IPS-15b (cell line): Measurements from ENCODE around the gene TRMO.

ENCODE experiments used
- H3K27me3 ChIP-seq: one replicate; pipeline ENCODE4 v1.6.1; 2013; ENCODE audit warnings: low read length; ENCODE audit not compliant: control insufficient read depth, insufficient read depth
- H3K36me3 ChIP-seq: one replicate; pipeline ENCODE4 v1.6.1; 2013; ENCODE audit warnings: low read length; ENCODE audit not compliant: control insufficient read depth, insufficient read depth
- H3K4me1 ChIP-seq: one replicate; pipeline ENCODE4 v1.6.1; 2013; ENCODE audit warnings: mild to moderate bottlenecking, low read length; ENCODE audit not compliant: control insufficient read depth, insufficient read depth
- H3K4me3 ChIP-seq: one replicate; pipeline ENCODE4 v1.5.1; 2013; ENCODE audit warnings: low read depth, low read length
- H3K9ac ChIP-seq: one replicate; pipeline ENCODE4 v1.6.1; 2013; ENCODE audit warnings: low read depth, mild to moderate bottlenecking, low read length
- H3K9me3 ChIP-seq: one replicate; pipeline ENCODE4 v1.6.1; 2013; ENCODE audit warnings: mild to moderate bottlenecking, low read length; ENCODE audit not compliant: control insufficient read depth, insufficient read depth

Gene TRMO

GRCh38 chr9:97936998-97937397 is 14.7 kb upstream of the TRMO start:
- Histone ChIP-seq H3K27me3 (peaks cover 65% of the 10 kb centered on the region), H3K4me1 (no peaks in the 10 kb centered on the region)

GRCh38 chr9:97935276-97935675 is 13.0 kb upstream of the TRMO start:
- Histone ChIP-seq H3K4me3 (no peak overlapping the region), H3K9me3 (no peaks in the 10 kb centered on the region), H3K27me3 (peaks cover 64% of the 10 kb centered on the region), H3K4me1 (no peaks in the 10 kb centered on the region), H3K36me3 (no peaks in the 10 kb centered on the region), H3K9ac (no peak overlapping the region)

More at GRCh38 chr9:97936998-97937397, 14.7 kb upstream of the TRMO start:
- no peaks in the 10 kb centered on the region for H3K36me3 ChIP-seq
- no peaks in the 10 kb centered on the region for H3K9me3 ChIP-seq
- H3K4me3 ChIP-seq, result no peak overlapping the region
- H3K9ac ChIP-seq, result no peak overlapping the region

GRCh38 chr9:97934321-97935115 is 12.2 kb upstream of the TRMO start:
- Histone ChIP-seq H3K4me1 (no peaks in the 10 kb centered on the region), H3K9me3 (no peaks in the 10 kb centered on the region), H3K4me3 (no peak overlapping the region), H3K9ac (no peak overlapping the region), H3K27me3 (peaks cover 61% of the 10 kb centered on the region), H3K36me3 (no peaks in the 10 kb centered on the region)

GRCh38 chr9:97933297-97933998 is 11.1 kb upstream of the TRMO start:
- Histone ChIP-seq H3K4me1 (no peaks in the 10 kb centered on the region), H3K4me3 (no peak overlapping the region), H3K9me3 (no peaks in the 10 kb centered on the region), H3K27me3 (peaks cover 60% of the 10 kb centered on the region), H3K36me3 (no peaks in the 10 kb centered on the region), H3K9ac (no peak overlapping the region)

- Histone ChIP-seq H3K36me3 (no peaks in the 10 kb centered on the region), H3K9ac (no peak overlapping the region), H3K9me3 (no peaks in the 10 kb centered on the region), H3K4me1 (no peaks in the 10 kb centered on the region), H3K27me3 (peaks cover 51% of the 10 kb centered on the region), H3K4me3 (no peak overlapping the region)
Measured at GRCh38 chr9:97930972-97931371, 8.7 kb upstream of the TRMO start.

GRCh38 chr9:97928986-97929604 is 6.8 kb upstream of the TRMO start:
- Histone ChIP-seq H3K36me3 (no peaks in the 10 kb centered on the region), H3K9me3 (no peaks in the 10 kb centered on the region), H3K4me1 (no peaks in the 10 kb centered on the region), H3K4me3 (no peak overlapping the region), H3K9ac (no peak overlapping the region), H3K27me3 (peaks cover 44% of the 10 kb centered on the region)

- Histone ChIP-seq H3K4me3 (no peak overlapping the region), H3K4me1 (no peaks in the 10 kb centered on the region), H3K27me3 (peaks cover 31% of the 10 kb centered on the region), H3K36me3 (no peaks in the 10 kb centered on the region), H3K9me3 (no peaks in the 10 kb centered on the region), H3K9ac (no peak overlapping the region)
Measured at GRCh38 chr9:97925497-97926334, 3.4 kb upstream of the TRMO start.

- Histone ChIP-seq H3K4me1 (no peaks in the 10 kb centered on the region), H3K36me3 (no peaks in the 10 kb centered on the region), H3K4me3 (no peak overlapping the region), H3K9ac (no peak overlapping the region), H3K9me3 (no peaks in the 10 kb centered on the region), H3K27me3 (peaks cover 21% of the 10 kb centered on the region)
Measured at GRCh38 chr9:97924386-97924785, 2.1 kb upstream of the TRMO start.

- no peaks in the 10 kb centered on the region for H3K9me3 ChIP-seq
- no peak overlapping the region for H3K4me3 ChIP-seq
- H3K36me3 ChIP-seq, result no peaks in the 10 kb centered on the region
- H3K27me3 ChIP-seq, result peaks cover 14% of the 10 kb centered on the region
- H3K9ac ChIP-seq, result no peak overlapping the region
- no peaks in the 10 kb centered on the region for H3K4me1 ChIP-seq
Measured at GRCh38 chr9:97923529-97924108, 1.3 kb upstream of the TRMO start.

GRCh38 chr9:97919217-97919813 is 3.0 kb downstream of the TRMO start:
- Histone ChIP-seq H3K4me3 (no peak overlapping the region), H3K9ac (no peak overlapping the region)

GRCh38 chr9:97918611-97919010 is 3.7 kb downstream of the TRMO start:
- H3K27me3 ChIP-seq, result no peaks in the 10 kb centered on the region

More at GRCh38 chr9:97919217-97919813, 3.0 kb downstream of the TRMO start:
- Histone ChIP-seq H3K9me3 (no peaks in the 10 kb centered on the region), H3K36me3 (no peaks in the 10 kb centered on the region), H3K27me3 (peaks cover 2% of the 10 kb centered on the region), H3K4me1 (no peaks in the 10 kb centered on the region)

More at GRCh38 chr9:97918611-97919010, 3.7 kb downstream of the TRMO start:
- H3K9me3 ChIP-seq, result no peaks in the 10 kb centered on the region
- no peaks in the 10 kb centered on the region for H3K4me1 ChIP-seq
- no peaks in the 10 kb centered on the region for H3K36me3 ChIP-seq
- H3K4me3 ChIP-seq, result no peak overlapping the region
- no peak overlapping the region for H3K9ac ChIP-seq
